Neuronal stem cell (in vitro differentiated cells): ENCODE measurements around the gene TUBGCP2.

Experiments
- DNase-seq: peaks from one replicate; pipeline ENCODE4 v3.0.0-alpha.2; 2013; ENCODE audit warnings: low spot score
- H2AFZ ChIP-seq: one replicate; pipeline ENCODE4 v1.6.1; 2013; ENCODE audit warnings: mild to moderate bottlenecking, low read length, inconsistent platforms
- H2AK5ac ChIP-seq: 2 replicates; pipeline ENCODE4 v1.6.1; 2013; ENCODE audit warnings: low read depth, mild to moderate bottlenecking, inconsistent platforms, low read length, moderate library complexity, mixed read lengths
- H2BK120ac ChIP-seq: 2 replicates; pipeline ENCODE4 v1.6.1; 2013; ENCODE audit warnings: low read depth, mild to moderate bottlenecking, inconsistent platforms, low read length, moderate library complexity, mixed read lengths
- H2BK12ac ChIP-seq: one replicate; pipeline ENCODE4 v1.6.1; 2013; ENCODE audit warnings: low read length, inconsistent platforms
- H2BK15ac ChIP-seq: 2 replicates; pipeline ENCODE4 v1.6.1; 2013; ENCODE audit warnings: mild to moderate bottlenecking, low read length, inconsistent platforms, mixed read lengths
- H2BK5ac ChIP-seq: one replicate; pipeline ENCODE4 v1.6.1; 2013; ENCODE audit warnings: inconsistent platforms, mild to moderate bottlenecking, low read length, moderate library complexity
- H3K14ac ChIP-seq: one replicate; pipeline ENCODE4 v1.6.1; 2013; ENCODE audit warnings: low read length, inconsistent platforms
- H3K18ac ChIP-seq: 2 replicates; pipeline ENCODE4 v1.6.1; 2013; ENCODE audit warnings: low read length, inconsistent platforms
- H3K23ac ChIP-seq: 2 replicates; pipeline ENCODE4 v1.6.1; 2013; ENCODE audit warnings: low read depth, mild to moderate bottlenecking, mixed read lengths, low read length, inconsistent platforms; ENCODE audit not compliant: poor library complexity
- H3K27ac ChIP-seq: replicated peaks from 3 replicates; pipeline ENCODE4 v1.5.1; 2013; ENCODE audit warnings: low read length, inconsistent platforms
- H3K27me3 ChIP-seq, 3 experiments: 2 replicates each; pipeline ENCODE4 v1.6.1; 2013; ENCODE audit warnings: low read length in 3 of 3, mild to moderate bottlenecking in 2 of 3, inconsistent platforms in 1 of 3, low read depth in 1 of 3, mixed read lengths in 1 of 3, moderate library complexity in 1 of 3; ENCODE audit not compliant: control insufficient read depth in 3 of 3, insufficient read depth in 3 of 3
- H3K36me3 ChIP-seq, 2 donors: replicated peaks in 1 of 2; 2 replicates each; pipeline ENCODE4 v1.6.1; 2013; ENCODE audit warnings: low read length in 2 of 2; ENCODE audit not compliant: control insufficient read depth in 2 of 2, insufficient read depth in 2 of 2
- H3K4ac ChIP-seq: 2 replicates; pipeline ENCODE4 v1.6.1; 2013; ENCODE audit warnings: inconsistent platforms, mild to moderate bottlenecking, low read length, moderate library complexity
- H3K4me1 ChIP-seq, 2 donors: 1 replicate in 1 of 2; 2 replicates in 1 of 2; pipeline ENCODE4 v1.6.1; 2013; ENCODE audit warnings: low read length in 2 of 2, low read depth in 1 of 2; ENCODE audit not compliant: control insufficient read depth in 2 of 2, insufficient read depth in 1 of 2
- H3K4me2 ChIP-seq: one replicate; pipeline ENCODE4 v1.6.1; 2013; ENCODE audit warnings: mild to moderate bottlenecking, low read length, inconsistent platforms; ENCODE audit not compliant: insufficient read depth, poor library complexity, severe bottlenecking
- H3K4me3 ChIP-seq, 2 donors: 2 replicates each; pipeline ENCODE4 v1.5.1; 2013; ENCODE audit warnings: low read length in 2 of 2, mild to moderate bottlenecking in 2 of 2, inconsistent platforms in 1 of 2, moderate library complexity in 1 of 2
- H3K79me1 ChIP-seq: one replicate; pipeline ENCODE4 v1.6.1; 2013; ENCODE audit warnings: low read depth, mild to moderate bottlenecking, inconsistent platforms, low read length, moderate library complexity
- H3K9ac ChIP-seq: one replicate; pipeline ENCODE4 v1.6.1; 2013; ENCODE audit warnings: mild to moderate bottlenecking, low read depth, low read length, inconsistent platforms; ENCODE audit not compliant: poor library complexity
- H3K9me3 ChIP-seq, 2 donors: replicated peaks in 1 of 2; 2 replicates each; pipeline versions ENCODE3 to v1.6.1; 2013; ENCODE audit warnings: low read length in 2 of 2, mild to moderate bottlenecking in 2 of 2, inconsistent platforms in 1 of 2, low read depth in 1 of 2, mixed read lengths in 1 of 2, moderate library complexity in 1 of 2; ENCODE audit not compliant: control insufficient read depth in 2 of 2, insufficient read depth in 1 of 2
- H4K8ac ChIP-seq: one replicate; pipeline ENCODE4 v1.6.1; 2013; ENCODE audit warnings: low read depth, mild to moderate bottlenecking, inconsistent platforms, low read length, moderate library complexity
- H4K91ac ChIP-seq: one replicate; pipeline ENCODE4 v1.6.1; 2013; ENCODE audit warnings: low read length, low read depth, mild to moderate bottlenecking, inconsistent platforms; ENCODE audit not compliant: poor library complexity
- WGBS, 2 donors: extraction: QIAGEN DNeasy Blood & Tissue Kit; methylation state at CpG; one replicate each; pipeline ENCODE4 v1.1.7; 2013; ENCODE audit warnings: missing lambda C conversion rate in 2 of 2, mixed read lengths in 1 of 2; ENCODE audit not compliant: insufficient read length in 2 of 2, insufficient replicate concordance in 1 of 2; ENCODE audit errors: extremely low coverage in 2 of 2; 5-methylcytosine and 5-hydroxymethylcytosine counted together

Gene TUBGCP2

GRCh38 chr10:133289761-133290160 is 18.9 kb downstream of the TUBGCP2 start:
- no peak overlapping the region for H3K4me3 ChIP-seq
- no peak overlapping the region for H3K18ac ChIP-seq
- H3K27ac ChIP-seq = no peak overlapping the region
- H3K23ac ChIP-seq = no peak overlapping the region
- H3K14ac ChIP-seq = no peak overlapping the region
- H3K4ac ChIP-seq = no peak overlapping the region
- no peak overlapping the region for H2AK5ac ChIP-seq
- no peaks in the 10 kb centered on the region for H3K4me1 ChIP-seq
- WGBS, 2 donors = no CpG with 5 or more reads among the region's 24 CpGs
- H2BK5ac ChIP-seq = no peak overlapping the region
- H3K9me3 ChIP-seq = no peaks in the 10 kb centered on the region
- H2BK12ac ChIP-seq = no peak overlapping the region
- H2BK15ac ChIP-seq = no peak overlapping the region
- DNase-seq = no peak
- H3K79me1 ChIP-seq = peaks cover 9% of the 10 kb centered on the region
- H2AFZ ChIP-seq = no peak overlapping the region
- peaks cover 47 to 82% of the 10 kb centered on the region in 2 donors for H3K36me3 ChIP-seq
- H3K9ac ChIP-seq = no peak overlapping the region
- no peak overlapping the region for H4K91ac ChIP-seq
- no peaks in the 10 kb centered on the region for H3K27me3 ChIP-seq
- H2BK120ac ChIP-seq = no peak overlapping the region
- peak overlapping the region; percentile 17 for H4K8ac ChIP-seq
- H3K4me2 ChIP-seq = no peak overlapping the region

GRCh38 chr10:133287832-133288500 is 20.7 kb downstream of the TUBGCP2 start:
- Histone ChIP-seq H3K36me3 (peaks cover 46 to 82% of the 10 kb centered on the region in 2 donors), H3K18ac (no peak overlapping the region), H2BK15ac (no peak overlapping the region), H3K27ac (no peak overlapping the region), H2BK120ac (no peak overlapping the region), H3K4me1 (no peaks in the 10 kb centered on the region), H3K4ac (no peak overlapping the region), H3K23ac (no peak overlapping the region), H3K27me3 (no peaks in the 10 kb centered on the region), H3K4me3 (no peak overlapping the region), H2AFZ (no peak overlapping the region), H2AK5ac (no peak overlapping the region), H2BK5ac (peak overlapping the region; percentile 53), H3K9ac (no peak overlapping the region), H3K9me3 (no peaks in the 10 kb centered on the region), H4K8ac (no peak overlapping the region), H3K14ac (no peak overlapping the region), H3K79me1 (peaks cover 10% of the 10 kb centered on the region), H2BK12ac (no peak overlapping the region), H4K91ac (no peak overlapping the region), H3K4me2 (no peak overlapping the region)
- no peak for DNase-seq
- WGBS, 2 donors = no CpG with 5 or more reads among the region's 46 CpGs

GRCh38 chr10:133286366-133286765 is 22.3 kb downstream of the TUBGCP2 start:
- H3K27ac ChIP-seq = no peak overlapping the region
- no peaks in the 10 kb centered on the region for H3K4me1 ChIP-seq
- no peak overlapping the region for H4K8ac ChIP-seq
- no CpG with 5 or more reads among the region's 18 CpGs for WGBS, 2 donors
- peaks cover 10% of the 10 kb centered on the region for H3K79me1 ChIP-seq
- no peaks in the 10 kb centered on the region for H3K27me3 ChIP-seq
- no peaks in the 10 kb centered on the region for H3K9me3 ChIP-seq
- no peak overlapping the region for H2AFZ ChIP-seq
- H2BK15ac ChIP-seq = no peak overlapping the region
- no peak overlapping the region for H2BK120ac ChIP-seq
- no peak overlapping the region for H3K14ac ChIP-seq
- H3K4ac ChIP-seq = no peak overlapping the region
- no peak overlapping the region for H3K9ac ChIP-seq
- no peak overlapping the region for H3K18ac ChIP-seq
- no peak overlapping the region for H2BK12ac ChIP-seq
- peaks cover 51 to 91% of the 10 kb centered on the region in 2 donors for H3K36me3 ChIP-seq
- no peak for DNase-seq
- H4K91ac ChIP-seq = no peak overlapping the region
- no peak overlapping the region for H2BK5ac ChIP-seq
- no peak overlapping the region for H3K23ac ChIP-seq
- no peak overlapping the region for H3K4me2 ChIP-seq
- no peak overlapping the region for H2AK5ac ChIP-seq
- no peak overlapping the region for H3K4me3 ChIP-seq

- Histone ChIP-seq H3K4me3 (no peak overlapping the region), H3K9ac (peak overlapping the region; percentile 44), H3K27me3 (no peaks in the 10 kb centered on the region), H3K4me2 (no peak overlapping the region), H2BK5ac (peak overlapping the region; percentile 39), H4K8ac (no peak overlapping the region), H2AFZ (no peak overlapping the region), H3K4ac (no peak overlapping the region), H3K36me3 (peaks cover 47 to 92% of the 10 kb centered on the region in 2 donors), H4K91ac (no peak overlapping the region), H3K14ac (no peak overlapping the region), H2BK120ac (no peak overlapping the region), H2AK5ac (no peak overlapping the region), H3K9me3 (no peaks in the 10 kb centered on the region), H3K23ac (no peak overlapping the region), H3K4me1 (no peaks in the 10 kb centered on the region), H3K18ac (no peak overlapping the region), H3K27ac (no peak overlapping the region), H2BK15ac (no peak overlapping the region), H2BK12ac (no peak overlapping the region), H3K79me1 (peaks cover 10% of the 10 kb centered on the region)
- no peak for DNase-seq
- no CpG with 5 or more reads among the region's 36 CpGs for WGBS, 2 donors
These were observed 23.5 kb downstream of the TUBGCP2 start for GRCh38 chr10:133285217-133285616.
